Stimulated activated CD8-positive, alpha-beta memory T cell treated with anti-CD3 and anti-CD28 coated beads, Interleukin-7, amount 100 ng/mL, for 1 hour (primary cell): ENCODE data around the gene ATRAID.

ENCODE experiments used
- DNase-seq, 2 donors: peaks; one replicate each; pipeline ENCODE4 v3.0.0-alpha.2; 2020; ENCODE audit warnings: low read depth in 2 of 2

The ATRAID gene

GRCh38 chr2:27219091-27219490 lies 7.2 kb downstream of the ATRAID start:
- DNase-seq: no peak

DNA sequence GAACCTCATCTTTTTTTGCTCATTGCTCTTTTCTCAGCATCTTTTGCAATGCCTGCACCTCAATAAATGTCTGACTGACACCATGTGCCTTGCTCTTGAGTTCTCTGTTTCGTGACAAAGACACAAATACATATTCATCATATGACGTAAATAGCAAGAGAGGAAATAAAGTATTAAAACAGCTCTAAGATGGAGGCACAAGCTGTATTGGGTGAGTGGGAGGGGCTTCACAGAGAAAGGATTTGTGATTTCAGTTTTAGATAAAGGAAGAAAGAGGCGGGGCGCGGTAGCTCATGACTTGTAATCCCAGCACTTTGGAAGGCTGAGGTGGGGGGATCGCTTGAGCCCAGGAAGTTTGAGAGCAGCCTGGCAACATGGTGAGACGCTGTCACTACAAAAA lies 8.2 kb downstream of the ATRAID start:
- DNase-seq: no peak

DNA sequence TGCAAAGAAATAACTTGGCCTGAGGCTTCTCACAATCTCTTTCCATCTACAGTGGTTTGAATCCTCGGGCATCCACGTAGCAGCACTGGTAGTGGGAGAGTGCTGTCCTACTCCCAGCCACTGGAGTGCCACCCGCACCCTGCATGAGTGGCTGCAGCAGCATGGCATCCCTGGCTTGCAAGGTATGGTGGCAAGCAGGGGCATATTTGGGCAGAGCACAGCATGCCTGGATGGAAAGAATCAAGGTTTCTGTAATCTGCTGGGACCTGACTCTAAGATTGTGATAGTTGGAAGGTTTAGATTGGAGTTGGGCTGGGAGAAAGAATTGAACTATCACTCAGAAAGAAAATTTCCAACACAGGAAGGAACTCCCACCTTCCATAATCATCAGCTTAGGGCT lies 9.3 kb downstream of the ATRAID start:
- DNase-seq: no peak

GRCh38 chr2:27222407-27222806 lies 10.6 kb downstream of the ATRAID start:
- DNase-seq: no peak

DNA sequence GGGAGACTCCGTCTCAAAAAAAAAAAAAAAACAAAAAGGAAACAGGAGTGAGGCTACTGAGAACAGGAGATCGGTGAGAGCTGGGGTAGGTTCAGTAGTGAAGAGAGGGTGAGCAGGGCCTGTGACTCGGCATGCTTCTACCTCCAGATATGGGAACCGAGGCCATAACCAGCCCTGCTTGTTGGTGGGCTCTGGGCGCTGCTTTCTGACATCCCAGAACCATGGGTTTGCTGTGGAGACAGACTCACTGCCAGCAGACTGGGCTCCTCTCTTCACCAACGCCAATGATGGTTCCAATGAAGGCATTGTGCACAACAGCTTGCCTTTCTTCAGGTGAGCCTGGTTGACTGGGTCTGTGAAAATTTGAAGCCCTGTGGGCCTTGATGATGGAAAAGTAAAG lies 11.6 kb downstream of the ATRAID start:
- no peak for DNase-seq

DNA sequence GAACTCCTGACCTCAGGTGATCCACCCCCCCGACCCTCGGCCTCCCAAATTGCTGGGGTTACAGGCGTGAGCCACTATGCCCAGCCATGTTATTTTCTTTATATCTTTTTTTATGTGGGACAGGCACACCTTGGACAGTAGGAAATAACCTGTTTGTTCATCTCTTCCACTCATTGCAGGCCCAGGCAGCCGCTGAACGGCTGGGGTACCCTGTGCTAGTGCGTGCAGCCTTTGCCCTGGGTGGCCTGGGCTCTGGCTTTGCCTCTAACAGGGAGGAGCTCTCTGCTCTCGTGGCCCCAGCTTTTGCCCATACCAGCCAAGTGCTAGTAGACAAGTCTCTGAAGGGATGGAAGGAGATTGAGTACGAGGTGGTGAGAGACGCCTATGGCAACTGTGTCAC lies 13.7 kb downstream of the ATRAID start:
- DNase-seq: no peak

DNA sequence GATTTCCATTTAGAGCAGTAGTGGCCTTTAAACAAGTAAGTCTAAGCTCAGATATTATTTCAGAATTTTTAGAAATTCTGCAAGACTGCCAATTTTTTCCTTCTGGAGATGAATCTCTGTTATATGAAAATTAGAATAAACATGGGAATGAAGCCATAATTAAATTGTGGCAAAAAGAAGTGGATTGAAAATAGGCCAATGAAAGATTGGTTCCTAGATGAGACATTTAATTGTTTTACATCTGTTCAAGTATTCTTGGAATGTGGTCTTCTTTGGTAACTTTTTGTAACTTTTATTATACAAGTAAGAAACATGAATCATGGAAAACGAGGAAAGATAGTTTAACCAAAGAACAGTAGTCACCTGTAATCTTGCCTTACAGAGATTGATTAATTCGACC lies 15.7 kb downstream of the ATRAID start:
- DNase-seq: no peak

DNA sequence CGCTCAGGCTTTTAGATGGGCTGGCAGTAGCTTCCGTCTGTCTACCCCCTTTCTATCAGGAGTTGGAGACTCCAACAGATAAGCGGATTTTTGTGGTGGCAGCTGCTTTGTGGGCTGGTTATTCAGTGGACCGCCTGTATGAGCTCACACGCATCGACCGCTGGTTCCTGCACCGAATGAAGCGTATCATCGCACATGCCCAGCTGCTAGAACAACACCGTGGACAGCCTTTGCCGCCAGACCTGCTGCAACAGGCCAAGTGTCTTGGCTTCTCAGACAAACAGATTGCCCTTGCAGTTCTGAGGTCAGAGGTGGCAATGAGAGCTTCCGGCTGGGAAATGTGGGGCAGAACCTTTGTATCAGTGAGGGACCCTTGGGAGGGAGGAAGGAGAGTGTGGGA lies 20.1 kb downstream of the ATRAID start:
- DNase-seq: no peak

DNA sequence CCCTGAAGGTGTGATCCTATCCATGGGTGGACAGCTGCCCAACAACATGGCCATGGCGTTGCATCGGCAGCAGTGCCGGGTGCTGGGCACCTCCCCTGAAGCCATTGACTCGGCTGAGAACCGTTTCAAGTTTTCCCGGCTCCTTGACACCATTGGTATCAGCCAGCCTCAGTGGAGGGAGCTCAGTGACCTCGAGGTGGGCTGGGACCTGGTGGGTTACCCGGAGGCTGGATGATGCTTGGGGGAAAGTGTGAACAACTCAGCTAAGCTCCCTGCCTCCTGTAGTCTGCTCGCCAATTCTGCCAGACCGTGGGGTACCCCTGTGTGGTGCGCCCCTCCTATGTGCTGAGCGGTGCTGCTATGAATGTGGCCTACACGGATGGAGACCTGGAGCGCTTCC lies 21.5 kb downstream of the ATRAID start:
- no peak for DNase-seq

- no peak for DNase-seq
These were observed 24.3 kb downstream of the ATRAID start for GRCh38 chr2:27236136-27236535.

DNA sequence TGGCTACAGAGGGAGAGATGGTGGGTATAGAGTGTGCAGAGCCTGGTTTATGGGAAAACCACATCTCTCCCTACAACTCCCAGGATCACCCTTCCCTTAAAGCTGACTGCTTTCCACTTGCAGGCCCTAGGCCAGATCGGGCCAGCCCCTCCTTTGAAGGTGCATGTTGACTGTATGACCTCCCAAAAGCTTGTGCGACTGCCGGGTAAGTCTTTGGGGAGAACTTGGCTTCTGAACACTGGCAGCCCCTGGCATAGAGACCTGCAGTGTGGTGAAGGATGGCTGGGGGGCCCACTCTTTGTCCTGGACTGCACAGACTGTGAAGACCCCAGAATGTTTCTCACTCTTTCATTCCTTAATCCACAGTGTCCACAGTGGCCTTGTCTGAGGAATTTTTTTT lies 24.8 kb downstream of the ATRAID start:
- DNase-seq: no peak

- DNase-seq: no peak
These were observed 25.6 kb downstream of the ATRAID start for GRCh38 chr2:27237341-27237945.

- no peak for DNase-seq
These were observed 27.1 kb downstream of the ATRAID start for GRCh38 chr2:27238976-27239375.

- DNase-seq: no peak
These were observed 28.6 kb downstream of the ATRAID start for GRCh38 chr2:27240406-27240805.

GRCh38 chr2:27241761-27242613 lies 30.1 kb downstream of the ATRAID start:
- no peak for DNase-seq

- DNase-seq: no peak
These were observed 30.7 kb downstream of the ATRAID start for GRCh38 chr2:27242614-27242951.

GRCh38 chr2:27243391-27244130 lies 31.7 kb downstream of the ATRAID start:
- DNase-seq: no peak

DNA sequence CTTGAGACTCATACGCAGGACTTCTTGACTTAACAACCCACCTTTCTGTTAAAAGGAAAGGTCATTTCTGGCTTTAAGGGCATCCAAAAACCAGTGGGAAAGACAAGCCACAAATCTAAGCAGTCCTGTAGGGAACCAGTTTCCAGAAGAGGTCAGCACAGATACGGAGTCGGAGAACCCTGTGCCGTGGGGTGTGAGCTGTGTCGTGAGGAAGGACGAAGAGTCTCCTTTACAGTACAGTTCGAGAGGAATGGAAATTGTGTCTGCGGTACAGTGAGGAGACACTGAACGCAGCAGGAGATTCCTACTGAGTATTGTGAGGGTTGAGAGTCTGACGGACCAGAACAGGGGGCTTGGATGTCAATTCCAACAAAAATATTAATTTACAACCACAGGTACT lies 33.3 kb downstream of the ATRAID start:
- no peak for DNase-seq

DNA sequence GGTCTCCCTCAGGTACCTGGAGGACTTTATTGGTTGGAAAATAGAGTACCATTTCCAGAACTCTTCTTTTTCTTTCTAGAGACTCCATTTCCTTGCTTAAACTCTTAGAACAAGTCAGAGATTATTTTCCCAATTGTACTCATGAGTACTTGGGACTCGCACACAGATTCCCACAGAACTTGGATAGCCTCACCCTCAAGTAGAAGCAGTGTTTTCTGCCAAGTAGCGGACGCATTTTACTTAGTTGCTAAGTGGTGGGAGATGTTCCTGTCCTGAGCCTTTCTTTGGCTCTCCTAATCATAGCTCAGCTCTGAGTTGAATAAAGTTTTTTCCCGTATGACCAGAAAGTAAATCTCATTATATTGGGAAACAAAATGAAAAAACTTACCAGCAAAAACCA lies 33.8 kb downstream of the ATRAID start:
- DNase-seq: no peak

- no peak for DNase-seq
These were observed 36.1 kb downstream of the ATRAID start for GRCh38 chr2:27247893-27248292.

GRCh38 chr2:27249159-27249890 lies 37.5 kb downstream of the ATRAID start:
- DNase-seq: no peak
